Effector CD8-positive, alpha-beta T cell (primary cell): ENCODE measurements around the gene BTG2.

Experiments used
- DNase-seq: peaks from one replicate; lab custom pipeline; 2025; lab: John Stamatoyannopoulos, UW

BTG2 gene

DNA sequence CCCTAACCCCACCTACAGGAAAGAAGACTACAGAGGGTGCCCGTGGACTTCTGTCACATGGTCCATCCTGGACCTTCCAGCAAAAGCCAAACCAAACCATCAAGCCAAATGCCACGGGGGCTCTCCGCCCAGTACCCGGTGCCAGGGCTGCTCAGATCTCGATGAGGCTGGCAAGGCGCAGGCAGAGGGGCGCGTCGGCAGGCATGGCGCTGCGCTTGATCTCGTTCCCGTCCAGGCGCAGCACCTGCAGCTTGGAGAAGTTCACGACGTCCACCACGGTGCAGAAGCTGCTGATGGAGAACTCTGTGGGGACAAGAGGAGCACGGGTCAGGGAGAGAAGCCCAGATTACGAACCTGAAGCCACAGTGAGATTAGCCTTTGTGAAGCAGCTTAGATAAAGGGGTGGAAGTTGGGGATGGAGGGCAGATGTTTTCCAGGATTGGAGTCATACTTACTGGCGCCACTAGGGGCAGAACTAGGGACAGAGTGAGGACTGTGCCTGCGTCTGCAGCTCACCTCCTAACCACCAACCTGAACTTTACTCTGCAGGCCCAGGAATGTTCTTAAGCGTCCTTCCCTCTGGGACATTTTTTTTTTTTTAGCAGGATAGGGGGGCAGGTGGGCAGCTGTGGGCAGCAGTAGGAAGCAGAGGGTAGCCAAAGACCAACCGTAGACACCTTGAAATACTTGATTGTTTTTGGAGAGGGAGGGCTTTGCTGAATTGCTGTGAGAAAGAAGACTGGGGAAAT lies 37.0 kb downstream of the BTG2 start:
- peak; percentile 28 for DNase-seq

DNA sequence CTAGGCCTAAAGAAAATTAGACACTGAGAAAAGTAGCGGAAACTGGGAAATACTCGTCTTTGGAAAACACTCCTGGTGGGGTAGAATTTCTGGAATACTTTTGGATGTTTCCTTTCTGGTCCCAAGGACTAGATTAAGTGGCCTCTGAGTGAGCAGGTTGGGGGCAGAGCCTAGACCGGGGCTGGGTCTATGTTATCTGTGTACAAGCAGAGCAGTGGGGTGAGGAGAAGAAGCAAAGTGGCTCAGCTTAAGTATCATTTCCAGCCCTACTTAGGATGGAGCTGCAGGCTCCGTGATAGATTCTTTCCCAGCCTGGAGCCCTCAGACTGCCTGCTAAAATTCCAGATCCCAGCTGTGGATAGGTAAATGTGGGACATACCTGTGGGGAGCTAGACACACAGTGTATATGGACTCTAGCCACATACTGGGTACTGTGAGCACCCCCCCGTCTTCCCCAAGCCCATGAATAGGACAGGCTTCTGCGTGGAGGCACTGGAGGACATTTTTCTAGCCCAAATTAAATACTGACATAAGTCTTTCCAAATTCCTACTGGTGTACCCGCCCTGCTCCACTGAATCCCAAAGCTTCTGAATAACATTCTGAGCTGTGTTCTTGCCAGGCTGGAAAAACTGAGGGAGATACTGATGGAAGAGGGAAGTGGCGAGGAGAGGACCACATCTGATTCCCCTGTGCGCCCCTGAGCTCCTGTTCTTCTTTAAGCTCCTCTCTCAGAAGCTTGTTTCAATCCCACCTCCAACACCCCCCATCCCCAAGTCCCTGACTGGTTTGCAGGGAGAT lies 38.8 kb downstream of the BTG2 start:
- DNase-seq = no peak

DNA sequence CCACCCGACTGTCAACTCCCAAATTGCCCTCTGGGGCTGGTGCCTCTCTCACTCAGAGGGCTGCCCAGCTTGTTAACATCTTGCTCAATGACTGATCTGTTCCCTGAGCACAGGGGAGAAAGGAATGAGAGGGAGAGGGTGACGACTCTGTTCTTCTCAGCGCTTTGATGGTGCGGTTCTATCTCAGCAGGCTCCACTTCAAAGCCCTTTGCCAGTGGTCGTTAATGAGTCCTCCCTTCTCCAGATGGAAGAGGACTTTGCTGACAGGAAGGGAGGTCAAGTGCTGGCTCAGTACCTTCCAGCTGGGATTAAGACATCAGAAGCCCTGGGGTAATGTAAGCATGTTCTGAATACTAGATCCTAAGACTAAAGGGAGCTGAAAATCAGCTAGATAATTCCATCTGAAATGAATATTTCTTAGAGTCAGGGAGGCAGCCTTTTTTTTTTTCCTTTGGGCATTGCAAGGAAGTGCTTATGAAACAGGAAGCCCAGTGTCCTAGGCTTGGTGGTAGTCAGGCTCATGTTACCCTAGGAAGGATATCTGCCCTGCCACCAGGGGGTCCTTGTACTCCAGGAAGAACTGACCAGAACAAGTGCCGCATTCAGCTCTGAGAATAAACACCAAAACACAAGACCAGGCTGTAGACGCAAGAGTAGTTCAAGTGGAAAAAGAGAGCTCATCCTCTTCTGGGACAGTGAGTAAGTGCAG lies 40.9 kb downstream of the BTG2 start:
- no peak for DNase-seq

DNA sequence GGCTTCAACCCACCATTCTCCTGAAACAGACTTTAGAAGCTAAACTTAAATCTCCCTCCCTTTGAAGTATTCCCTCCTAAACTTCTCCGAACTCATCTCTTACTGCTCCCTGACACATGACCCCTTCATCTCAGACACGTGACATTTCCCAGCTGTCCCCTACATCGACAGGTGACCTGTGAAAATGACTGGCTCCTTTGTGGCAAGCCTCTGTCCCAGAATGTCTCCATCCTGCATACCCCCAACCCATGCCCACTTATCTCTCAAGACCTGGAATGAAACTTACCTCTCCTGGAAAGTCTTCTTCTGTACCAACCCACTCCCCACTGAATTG lies 41.4 kb downstream of the BTG2 start:
- DNase-seq = no peak

DNA sequence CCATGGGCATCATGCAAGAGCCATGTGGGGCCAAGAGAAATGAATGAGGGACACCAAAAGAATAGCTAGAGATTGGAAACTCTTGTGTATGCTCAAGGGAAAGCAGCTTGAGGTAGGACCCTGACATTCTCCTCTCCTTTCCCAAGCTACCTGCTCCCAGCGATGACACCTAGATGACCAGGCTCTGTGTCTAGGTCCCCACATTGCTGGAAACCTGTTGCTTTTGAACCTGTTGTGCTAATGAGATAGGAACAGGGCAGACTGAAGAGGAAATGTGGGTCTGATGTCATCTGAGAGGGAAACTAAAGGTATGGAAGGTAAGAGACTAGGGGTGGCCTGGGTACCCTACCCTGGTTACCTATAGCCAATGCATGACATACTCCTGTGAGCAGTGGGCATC lies 43.8 kb downstream of the BTG2 start:
- DNase-seq = no peak

DNA sequence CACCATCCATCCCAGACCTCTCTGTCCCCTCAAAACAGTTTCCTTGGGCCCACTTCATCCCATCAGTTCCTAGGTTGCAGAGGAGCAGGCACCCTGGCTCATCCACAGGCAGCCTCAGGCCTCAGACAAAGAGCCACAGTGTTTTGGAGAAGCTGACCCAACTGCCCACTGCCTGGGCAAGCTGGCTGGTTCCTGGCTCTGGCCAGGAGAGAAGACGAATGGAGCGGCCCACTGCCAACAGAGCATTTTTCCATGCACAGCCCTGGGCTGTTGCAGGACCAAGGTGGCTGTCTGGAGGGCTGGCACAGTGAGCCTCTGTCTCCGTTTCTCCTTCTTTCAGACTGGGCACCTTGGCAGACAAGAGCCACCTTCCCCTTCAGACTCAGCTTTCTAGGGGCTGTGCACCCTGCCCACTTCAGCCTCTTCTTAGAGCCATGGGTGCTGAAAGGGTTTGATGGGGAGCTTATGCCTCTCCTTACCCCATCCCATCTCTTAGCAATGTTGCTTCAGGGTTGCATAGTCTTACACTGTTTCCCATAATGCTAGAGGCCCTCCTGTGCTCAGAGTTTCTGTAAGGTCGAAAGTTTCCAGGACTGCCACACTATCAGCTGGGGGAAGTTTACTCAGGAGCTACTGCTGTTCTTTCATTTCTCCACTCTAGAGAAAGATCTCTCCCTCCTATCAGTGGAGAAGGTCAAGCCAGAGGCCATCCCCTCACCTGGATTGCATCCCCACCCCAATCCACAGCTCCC lies 44.6 kb downstream of the BTG2 start:
- DNase-seq = no peak

DNA sequence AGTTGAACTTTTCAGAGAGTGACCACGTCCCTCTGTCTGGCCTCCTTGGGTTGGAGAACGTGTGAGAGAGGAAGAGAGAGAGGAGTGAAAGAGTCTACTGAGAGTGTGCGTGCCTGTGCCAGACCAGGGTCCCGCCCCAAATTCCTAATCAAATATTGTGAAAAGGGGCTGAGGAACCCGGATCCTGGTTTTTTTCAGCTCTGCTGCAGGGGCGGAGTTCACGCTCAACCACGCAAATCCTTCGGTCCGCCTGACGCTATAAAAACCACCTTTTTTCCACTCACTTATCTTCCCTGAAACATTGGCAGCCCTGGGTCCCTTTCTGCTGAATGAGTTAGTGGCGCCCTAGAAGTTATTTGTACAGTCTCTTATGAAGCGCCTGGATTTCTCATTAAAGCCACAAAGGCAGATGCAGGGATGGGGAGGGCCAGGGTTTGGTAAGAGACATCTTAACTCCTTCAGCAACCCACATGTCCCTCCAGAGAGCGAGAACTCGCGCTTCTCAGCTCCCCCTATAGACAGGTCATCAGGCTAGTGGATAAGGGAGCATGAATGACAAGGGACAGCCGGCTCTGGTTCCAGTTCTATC lies 45.8 kb downstream of the BTG2 start, which contains the start of gene FMOD:
Gene FMOD (minus strand): TSS at position 86 of the 589 bp plus-strand sequence. CDS start 2,852 bp downstream, outside the sequence.
- no peak for DNase-seq

DNA sequence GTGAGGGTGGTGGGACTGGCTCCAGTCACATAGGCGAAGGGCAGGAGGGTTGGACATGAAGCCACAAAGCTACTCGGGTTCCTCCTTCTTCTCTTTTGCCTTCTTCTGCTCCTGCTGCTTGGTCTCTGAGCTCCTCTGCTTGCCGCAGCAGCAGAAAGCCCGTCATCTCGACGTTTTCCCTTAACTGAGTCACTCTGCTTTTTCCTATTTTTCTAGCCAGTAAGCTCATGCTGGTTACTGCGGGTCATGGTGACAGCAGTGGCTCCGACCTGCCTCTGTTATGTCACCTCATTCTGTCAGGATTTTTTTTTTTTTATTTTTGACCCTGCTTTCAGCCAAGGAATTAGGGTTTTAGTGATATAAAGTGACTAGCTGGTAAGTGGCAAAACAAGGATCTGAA lies 48.2 kb downstream of the BTG2 start:
- no peak for DNase-seq

DNA sequence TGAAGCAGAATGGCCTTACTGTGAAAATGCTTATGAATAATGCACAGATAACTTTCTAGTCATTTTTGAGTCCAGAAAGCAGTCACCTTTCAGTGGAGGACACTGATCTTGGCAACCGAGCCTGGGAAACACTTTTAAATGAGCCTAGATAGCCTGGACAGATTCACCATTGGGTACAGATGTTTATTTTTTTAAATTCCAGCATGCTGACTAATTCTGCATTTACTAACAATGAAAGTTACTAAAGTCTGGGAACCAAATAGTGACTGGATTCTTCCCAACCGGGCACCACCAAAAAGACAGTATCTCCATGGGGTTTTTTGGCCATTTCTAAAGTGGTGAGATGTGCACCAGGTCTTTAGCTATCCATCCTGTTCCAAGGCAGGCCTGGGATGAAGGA lies 48.9 kb downstream of the BTG2 start:
- DNase-seq = no peak

DNA sequence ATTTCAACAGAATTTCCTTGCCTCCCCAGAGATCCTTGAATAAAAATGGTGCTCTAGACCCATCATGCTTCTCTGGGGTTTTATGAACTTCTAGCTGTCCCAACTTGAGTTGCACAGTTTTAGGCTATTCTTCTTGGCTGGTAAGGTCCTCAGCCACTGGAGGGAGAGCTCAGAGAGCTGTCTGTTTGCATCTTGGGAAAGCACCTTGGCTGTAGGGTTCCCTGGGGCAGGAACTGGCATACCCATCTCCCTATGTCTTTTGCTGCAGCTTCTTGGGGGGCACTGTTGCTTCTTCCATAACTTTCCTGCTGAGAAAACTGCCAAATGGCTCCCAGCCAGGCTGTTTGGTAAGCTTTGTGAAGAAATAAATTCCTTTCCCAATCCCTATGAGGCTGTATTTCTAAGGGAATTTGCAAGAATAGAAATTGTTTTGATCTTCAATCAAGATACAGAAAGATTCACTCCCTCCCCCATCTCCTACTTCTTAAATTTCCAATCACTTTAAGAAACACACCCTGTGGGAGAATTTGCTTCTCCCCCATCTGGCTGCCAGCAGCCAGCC lies 53.8 kb downstream of the BTG2 start:
- no peak for DNase-seq
